ENCODE measurements around the gene DBH.

DNA sequence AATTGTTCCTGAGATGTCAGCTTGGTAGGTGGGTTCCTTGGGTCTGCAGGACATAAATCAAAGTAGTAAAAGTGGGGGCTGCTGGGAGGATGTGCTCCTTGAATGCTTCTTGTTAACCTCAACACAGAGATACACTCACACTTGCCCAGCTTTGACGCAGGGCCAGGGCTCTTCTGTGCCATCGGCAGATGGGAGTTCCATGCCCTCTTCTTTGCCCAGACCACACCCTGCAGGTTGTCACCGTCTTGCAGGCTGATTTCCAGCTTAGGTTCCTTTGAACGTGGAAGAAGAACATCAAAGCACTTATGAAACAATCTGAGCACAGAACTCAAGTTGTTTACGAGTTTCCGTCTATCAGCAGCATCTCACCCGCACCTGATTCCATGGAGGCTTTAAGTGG, 11.0 kb downstream of the DBH start:
- TF ChIP-seq, protein P1, sequence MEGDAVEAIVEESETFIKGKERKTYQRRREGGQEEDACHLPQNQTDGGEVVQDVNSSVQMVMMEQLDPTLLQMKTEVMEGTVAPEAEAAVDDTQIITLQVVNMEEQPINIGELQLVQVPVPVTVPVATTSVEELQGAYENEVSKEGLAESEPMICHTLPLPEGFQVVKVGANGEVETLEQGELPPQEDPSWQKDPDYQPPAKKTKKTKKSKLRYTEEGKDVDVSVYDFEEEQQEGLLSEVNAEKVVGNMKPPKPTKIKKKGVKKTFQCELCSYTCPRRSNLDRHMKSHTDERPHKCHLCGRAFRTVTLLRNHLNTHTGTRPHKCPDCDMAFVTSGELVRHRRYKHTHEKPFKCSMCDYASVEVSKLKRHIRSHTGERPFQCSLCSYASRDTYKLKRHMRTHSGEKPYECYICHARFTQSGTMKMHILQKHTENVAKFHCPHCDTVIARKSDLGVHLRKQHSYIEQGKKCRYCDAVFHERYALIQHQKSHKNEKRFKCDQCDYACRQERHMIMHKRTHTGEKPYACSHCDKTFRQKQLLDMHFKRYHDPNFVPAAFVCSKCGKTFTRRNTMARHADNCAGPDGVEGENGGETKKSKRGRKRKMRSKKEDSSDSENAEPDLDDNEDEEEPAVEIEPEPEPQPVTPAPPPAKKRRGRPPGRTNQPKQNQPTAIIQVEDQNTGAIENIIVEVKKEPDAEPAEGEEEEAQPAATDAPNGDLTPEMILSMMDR (IDR thresholded peaks at IDR 0.05) = no peak
- TF ChIP-seq POLR2A (IDR thresholded peaks at IDR 0.05) = no peak
- no peak for TF ChIP-seq EP300 (IDR thresholded peaks at IDR 0.05)
- TF ChIP-seq POLR2AphosphoS5 (IDR thresholded peaks at IDR 0.05) = no peak

All from stomach (tissue), 4 donors.